GM06990 (cell line): ENCODE results near the gene STK10.

Source experiments
- DNase-seq: peaks from one replicate; pipeline ENCODE4 v3.0.0-alpha.2; 2011; ENCODE audit not compliant: insufficient read length; ENCODE audit errors: extremely low read depth
- H3K27me3 ChIP-seq: replicated peaks from 2 replicates; pipeline ENCODE4 v1.6.0; 2011; ENCODE audit warnings: low read length; ENCODE audit not compliant: control insufficient read depth, insufficient read depth
- H3K36me3 ChIP-seq: 2 replicates; pipeline ENCODE4 v1.5.1; 2011; ENCODE audit warnings: low read length; ENCODE audit not compliant: control insufficient read depth, insufficient read depth
- H3K4me3 ChIP-seq: replicated peaks from 2 replicates; pipeline ENCODE4 v1.5.1; 2011; ENCODE audit warnings: low read depth, mild to moderate bottlenecking, control low read depth, low read length
- TF ChIP-seq, protein P1 (sequence below): IDR thresholded peaks from 2 replicates; pipeline ENCODE4 v1.5.1; 2011; ENCODE audit warnings: low read length, control low read depth, mild to moderate bottlenecking, inconsistent platforms; ENCODE audit not compliant: insufficient read depth, poor library complexity, severe bottlenecking

STK10 gene

DNA sequence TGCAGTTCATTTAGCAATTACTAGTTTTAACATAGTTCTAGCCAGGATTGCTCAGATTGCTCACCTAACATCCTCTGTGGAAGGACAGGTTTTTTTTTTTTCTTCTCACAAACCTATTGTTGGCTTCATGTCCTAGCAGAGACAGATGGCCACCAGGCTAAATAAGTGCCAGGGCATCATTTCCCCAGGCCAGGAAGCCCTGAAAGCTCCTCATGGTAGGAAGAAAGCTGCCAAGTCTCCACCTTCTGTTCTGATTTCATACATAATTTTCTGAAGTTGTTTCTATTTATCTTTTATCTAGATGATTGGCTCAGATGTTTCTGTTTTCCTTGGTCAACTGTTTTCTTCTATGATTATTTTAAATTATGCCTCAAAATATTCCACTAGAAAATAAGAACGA lies 37.0 kb upstream of the STK10 start:
- peaks cover 3% of the 10 kb centered on the region for H3K36me3 ChIP-seq
- DNase-seq = no peak
- TF ChIP-seq, protein P1, sequence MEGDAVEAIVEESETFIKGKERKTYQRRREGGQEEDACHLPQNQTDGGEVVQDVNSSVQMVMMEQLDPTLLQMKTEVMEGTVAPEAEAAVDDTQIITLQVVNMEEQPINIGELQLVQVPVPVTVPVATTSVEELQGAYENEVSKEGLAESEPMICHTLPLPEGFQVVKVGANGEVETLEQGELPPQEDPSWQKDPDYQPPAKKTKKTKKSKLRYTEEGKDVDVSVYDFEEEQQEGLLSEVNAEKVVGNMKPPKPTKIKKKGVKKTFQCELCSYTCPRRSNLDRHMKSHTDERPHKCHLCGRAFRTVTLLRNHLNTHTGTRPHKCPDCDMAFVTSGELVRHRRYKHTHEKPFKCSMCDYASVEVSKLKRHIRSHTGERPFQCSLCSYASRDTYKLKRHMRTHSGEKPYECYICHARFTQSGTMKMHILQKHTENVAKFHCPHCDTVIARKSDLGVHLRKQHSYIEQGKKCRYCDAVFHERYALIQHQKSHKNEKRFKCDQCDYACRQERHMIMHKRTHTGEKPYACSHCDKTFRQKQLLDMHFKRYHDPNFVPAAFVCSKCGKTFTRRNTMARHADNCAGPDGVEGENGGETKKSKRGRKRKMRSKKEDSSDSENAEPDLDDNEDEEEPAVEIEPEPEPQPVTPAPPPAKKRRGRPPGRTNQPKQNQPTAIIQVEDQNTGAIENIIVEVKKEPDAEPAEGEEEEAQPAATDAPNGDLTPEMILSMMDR = no peak

DNA sequence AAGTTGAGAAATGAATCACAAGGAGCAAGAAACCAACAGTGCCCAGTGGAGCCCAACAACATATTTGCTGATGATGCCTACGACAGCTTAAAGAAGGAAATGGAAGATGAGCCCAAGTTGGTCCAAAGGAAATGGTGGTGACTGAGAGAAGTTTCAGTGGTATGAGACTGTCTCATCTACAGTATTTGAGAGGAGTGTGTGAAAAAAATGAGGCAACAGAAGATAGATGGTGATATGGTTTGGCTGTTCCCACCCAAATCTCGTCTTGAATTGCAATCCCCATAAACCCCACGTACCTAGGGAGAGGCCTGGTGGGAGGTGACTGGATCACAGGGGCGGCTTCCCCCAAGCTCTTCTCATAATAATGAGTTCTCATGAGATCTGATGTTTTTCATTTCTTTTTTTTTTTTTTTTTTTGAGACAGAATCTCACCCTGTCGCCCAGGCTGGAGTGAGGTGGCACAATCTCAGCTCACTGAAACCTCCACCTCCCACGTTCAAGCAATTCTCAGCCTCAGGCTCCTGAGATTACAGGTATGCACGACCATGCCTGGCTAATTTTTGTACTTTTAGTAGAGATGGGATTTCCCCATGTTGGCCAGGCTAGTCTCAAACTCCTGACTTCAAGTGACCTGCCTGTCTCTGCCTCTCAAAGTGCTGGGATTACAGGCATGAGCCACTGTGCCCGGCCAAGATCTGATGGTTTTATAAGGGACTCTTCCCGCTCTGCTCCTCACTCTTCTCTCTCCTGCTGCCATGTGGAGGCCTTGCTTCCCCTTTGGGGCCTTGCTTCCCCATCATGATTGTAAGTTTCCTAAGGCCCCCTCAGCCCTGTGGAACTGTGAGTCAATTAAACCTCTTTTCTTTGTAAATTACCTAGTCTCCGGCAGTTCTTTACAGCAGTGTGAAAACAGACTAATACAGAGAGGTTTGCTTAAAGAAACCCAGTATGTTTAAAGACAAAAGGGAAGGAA lies 36.2 kb upstream of the STK10 start:
- Histone ChIP-seq H3K27me3 (no peaks in the 10 kb centered on the region), H3K4me3 (peak overlapping the region; percentile 22; the same call in 1 of the 2 replicates), H3K36me3 (peaks cover 5% of the 10 kb centered on the region)
- DNase-seq = peak; percentile 74
- TF ChIP-seq, protein P1 = no peak

More for the DNA sequence above, 37.0 kb upstream of the STK10 start:
- H3K27me3 ChIP-seq = no peaks in the 10 kb centered on the region
- H3K4me3 ChIP-seq = no peak overlapping the region

DNA sequence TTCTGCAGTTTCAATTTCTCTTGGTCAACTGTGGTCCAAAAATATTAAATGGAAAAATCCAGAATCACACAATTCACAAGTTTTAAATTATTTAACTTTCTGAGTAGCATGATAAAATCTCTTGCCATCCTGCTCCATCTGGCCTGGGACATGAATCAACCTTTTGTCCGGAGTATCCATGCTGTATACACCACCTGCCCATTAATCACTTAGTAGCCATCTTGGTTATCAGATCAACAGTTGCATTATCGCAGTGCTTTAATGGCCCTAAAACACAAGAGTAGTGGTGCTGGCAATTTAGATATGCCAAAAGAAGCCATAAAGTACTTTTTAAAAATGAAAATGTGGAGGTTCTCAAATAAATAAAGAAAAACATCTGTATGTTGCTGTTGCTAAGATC lies 31.3 kb upstream of the STK10 start:
- peaks cover 10% of the 10 kb centered on the region for H3K36me3 ChIP-seq
- TF ChIP-seq, protein P1 = no peak
- DNase-seq = no peak
- H3K27me3 ChIP-seq = no peaks in the 10 kb centered on the region
- no peak overlapping the region for H3K4me3 ChIP-seq

DNA sequence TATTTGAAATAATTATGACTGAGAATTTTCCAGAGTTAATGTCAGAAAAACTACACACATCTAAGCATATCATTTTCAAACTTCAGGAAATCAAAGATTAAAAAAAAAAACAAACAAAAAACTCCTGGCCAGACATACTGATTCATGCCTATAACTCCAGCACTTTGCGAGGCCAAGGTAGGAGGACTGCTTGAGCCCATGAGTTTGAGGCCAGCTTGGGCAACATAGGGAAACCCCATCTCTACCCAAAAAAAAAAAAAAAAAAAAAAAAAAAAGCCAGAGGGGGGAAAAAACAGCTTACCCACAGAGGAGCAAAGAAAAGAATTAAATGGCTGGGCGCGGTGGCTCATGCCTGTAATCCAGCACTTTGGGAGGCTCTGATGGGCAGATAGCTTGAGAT lies 28.3 kb upstream of the STK10 start:
- no peaks in the 10 kb centered on the region for H3K27me3 ChIP-seq
- H3K36me3 ChIP-seq = peaks cover 13% of the 10 kb centered on the region
- H3K4me3 ChIP-seq = no peak overlapping the region
- TF ChIP-seq, protein P1 = no peak
- no peak for DNase-seq

GRCh38 chr5:172213126-172213525 lies 25.1 kb upstream of the STK10 start:
- TF ChIP-seq, protein P1 = no peak
- DNase-seq = no peak
- Histone ChIP-seq H3K27me3 (no peaks in the 10 kb centered on the region), H3K4me3 (no peak overlapping the region), H3K36me3 (peaks cover 10% of the 10 kb centered on the region)
